Sigmoid colon (tissue), 4 donors: ENCODE results near the gene TMF1.

Experiments used
- CTCF ChIP-seq, 4 experiments: fragments of 450-650 bp in 3 of 4; fragments of 200-600 bp in 1 of 4; IDR thresholded peaks; one replicate each; pipeline ENCODE4 v1.5.1; 2016 to 2019; ENCODE audit warnings: antibody characterized with exemption in 4 of 4, mild to moderate bottlenecking in 3 of 4, moderate library complexity in 2 of 4
- EP300 ChIP-seq, 4 donors: sonication (generic); formaldehyde crosslinking; IDR thresholded peaks; one replicate each; pipeline ENCODE4 v1.6.1; 2017; ENCODE audit warnings: antibody characterized with exemption in 4 of 4
- POLR2A ChIP-seq, 2 donors: fragments of 450-650 bp; IDR thresholded peaks; one replicate each; pipeline ENCODE4 v1.6.1; 2016; ENCODE audit warnings: antibody characterized with exemption in 2 of 2, mild to moderate bottlenecking in 2 of 2, moderate library complexity in 2 of 2
- POLR2AphosphoS5 ChIP-seq, 4 donors: sonication (generic); formaldehyde crosslinking; IDR thresholded peaks; one replicate each; pipeline ENCODE4 v1.6.1; 2017; ENCODE audit warnings: antibody characterized with exemption in 4 of 4

GRCh38 chr3:69058947-69059224 lies 6.8 kb upstream of the TMF1 start:
- TF ChIP-seq CTCF (IDR thresholded peaks at IDR 0.05): no peak
- no peak for TF ChIP-seq EP300 (IDR thresholded peaks at IDR 0.05)
- no peak for TF ChIP-seq POLR2A (IDR thresholded peaks at IDR 0.05)
- no peak for TF ChIP-seq POLR2AphosphoS5 (IDR thresholded peaks at IDR 0.05)
